ENCODE results near the gene CDK6. TPM values are rescaled to one million over a fixed set of nuclear protein-coding genes. Genes with fewer than 3 reads are reported as not detected.
"Not testable (repeated sequence)": the region's sequence is repeated elsewhere in the genome, so short reads cannot be mapped to it uniquely, and the experiment has no call there.

CDK6 gene
- total RNA-seq, 4 donors from 2014 or later, result 58.1 to 79.1 (median 68.3) TPM

DNA sequence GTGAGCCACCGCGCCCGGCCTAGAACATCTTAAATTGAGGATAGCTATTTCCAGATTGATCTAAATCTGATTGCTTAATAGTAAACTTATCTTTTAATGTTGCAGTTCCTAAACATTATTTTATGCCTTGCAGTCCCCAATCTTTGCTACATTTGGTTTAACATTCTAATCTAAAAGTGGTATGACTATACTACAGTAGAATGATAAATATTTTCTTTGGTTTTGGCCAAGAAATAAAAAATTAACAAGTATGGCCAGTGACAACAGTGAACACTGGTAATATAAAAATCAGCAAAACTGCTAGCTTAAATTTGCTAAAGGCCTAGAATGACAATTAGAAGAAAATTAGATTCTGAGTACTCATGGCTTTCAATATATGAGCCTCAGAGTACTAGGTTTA is 73.5 kb downstream of the CDK6 start:
- H3K4me1 ChIP-seq, result peaks cover 12% of the 10 kb centered on the region
- no peak overlapping the region for H3K4me3 ChIP-seq
- WGBS, result 95% methylated on average over 3 of the region's 3 CpGs
- DNase-seq (ENCODE audit: low spot score in 2 of 2), result no peak
- H3K9me3 ChIP-seq, result no peaks in the 10 kb centered on the region
- H3K27me3 ChIP-seq, result no peaks in the 10 kb centered on the region
- TF ChIP-seq EP300 (IDR thresholded peaks at IDR 0.05) (no peak), POLR2A (IDR thresholded peaks at IDR 0.05) (no peak), POLR2AphosphoS5 (IDR thresholded peaks at IDR 0.05) (no peak)
- TF ChIP-seq, protein P1, sequence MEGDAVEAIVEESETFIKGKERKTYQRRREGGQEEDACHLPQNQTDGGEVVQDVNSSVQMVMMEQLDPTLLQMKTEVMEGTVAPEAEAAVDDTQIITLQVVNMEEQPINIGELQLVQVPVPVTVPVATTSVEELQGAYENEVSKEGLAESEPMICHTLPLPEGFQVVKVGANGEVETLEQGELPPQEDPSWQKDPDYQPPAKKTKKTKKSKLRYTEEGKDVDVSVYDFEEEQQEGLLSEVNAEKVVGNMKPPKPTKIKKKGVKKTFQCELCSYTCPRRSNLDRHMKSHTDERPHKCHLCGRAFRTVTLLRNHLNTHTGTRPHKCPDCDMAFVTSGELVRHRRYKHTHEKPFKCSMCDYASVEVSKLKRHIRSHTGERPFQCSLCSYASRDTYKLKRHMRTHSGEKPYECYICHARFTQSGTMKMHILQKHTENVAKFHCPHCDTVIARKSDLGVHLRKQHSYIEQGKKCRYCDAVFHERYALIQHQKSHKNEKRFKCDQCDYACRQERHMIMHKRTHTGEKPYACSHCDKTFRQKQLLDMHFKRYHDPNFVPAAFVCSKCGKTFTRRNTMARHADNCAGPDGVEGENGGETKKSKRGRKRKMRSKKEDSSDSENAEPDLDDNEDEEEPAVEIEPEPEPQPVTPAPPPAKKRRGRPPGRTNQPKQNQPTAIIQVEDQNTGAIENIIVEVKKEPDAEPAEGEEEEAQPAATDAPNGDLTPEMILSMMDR (IDR thresholded peaks at IDR 0.05), result no peak
- H3K36me3 ChIP-seq, result no peaks in the 10 kb centered on the region
- H3K27ac ChIP-seq, result no peak overlapping the region

DNA sequence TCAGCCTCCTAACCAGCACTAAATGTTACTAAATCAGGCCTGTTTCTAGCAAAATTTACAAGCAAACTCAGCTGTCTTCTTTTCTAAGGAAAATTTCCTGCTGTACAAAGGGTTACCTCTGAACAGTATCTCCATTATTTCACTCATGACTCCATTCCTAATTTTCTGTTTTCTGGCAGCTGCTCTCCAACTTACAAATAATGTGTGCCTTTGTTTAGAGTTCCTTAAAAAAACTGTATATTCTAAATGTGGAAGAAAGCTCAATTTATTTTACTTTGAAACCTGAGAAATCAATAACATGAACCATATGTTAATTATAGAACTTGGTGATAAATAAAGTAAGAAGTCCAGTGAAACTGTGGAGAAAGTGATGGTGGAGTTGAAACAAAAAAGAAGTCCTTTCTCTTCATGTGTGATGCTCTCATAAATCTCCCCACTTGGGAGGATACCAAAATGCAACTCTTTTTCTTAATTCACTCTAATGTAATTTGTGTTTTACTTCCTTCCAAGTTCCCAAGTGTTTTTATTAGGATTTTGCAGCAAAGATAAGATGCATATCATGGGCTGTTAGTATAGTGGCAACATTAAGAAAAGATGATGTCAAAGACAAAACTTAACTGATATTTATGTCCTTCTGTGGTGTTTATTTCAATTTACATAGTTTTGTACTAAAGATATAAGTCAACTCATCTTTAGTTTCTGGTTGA is 74.8 kb downstream of the CDK6 start:
- no peaks in the 10 kb centered on the region for H3K9me3 ChIP-seq
- H3K36me3 ChIP-seq, result no peaks in the 10 kb centered on the region
- H3K4me3 ChIP-seq, result no peak overlapping the region
- H3K4me1 ChIP-seq, result peaks cover 8% of the 10 kb centered on the region
- no peak overlapping the region for H3K27ac ChIP-seq
- H3K27me3 ChIP-seq, result no peaks in the 10 kb centered on the region
- TF ChIP-seq POLR2A (IDR thresholded peaks at IDR 0.05) (no peak), POLR2AphosphoS5 (IDR thresholded peaks at IDR 0.05) (no peak), EP300 (IDR thresholded peaks at IDR 0.05) (no peak)
- TF ChIP-seq, protein P1 (IDR thresholded peaks at IDR 0.05), result no peak
- no peak for DNase-seq (ENCODE audit: low spot score in 2 of 2)

DNA sequence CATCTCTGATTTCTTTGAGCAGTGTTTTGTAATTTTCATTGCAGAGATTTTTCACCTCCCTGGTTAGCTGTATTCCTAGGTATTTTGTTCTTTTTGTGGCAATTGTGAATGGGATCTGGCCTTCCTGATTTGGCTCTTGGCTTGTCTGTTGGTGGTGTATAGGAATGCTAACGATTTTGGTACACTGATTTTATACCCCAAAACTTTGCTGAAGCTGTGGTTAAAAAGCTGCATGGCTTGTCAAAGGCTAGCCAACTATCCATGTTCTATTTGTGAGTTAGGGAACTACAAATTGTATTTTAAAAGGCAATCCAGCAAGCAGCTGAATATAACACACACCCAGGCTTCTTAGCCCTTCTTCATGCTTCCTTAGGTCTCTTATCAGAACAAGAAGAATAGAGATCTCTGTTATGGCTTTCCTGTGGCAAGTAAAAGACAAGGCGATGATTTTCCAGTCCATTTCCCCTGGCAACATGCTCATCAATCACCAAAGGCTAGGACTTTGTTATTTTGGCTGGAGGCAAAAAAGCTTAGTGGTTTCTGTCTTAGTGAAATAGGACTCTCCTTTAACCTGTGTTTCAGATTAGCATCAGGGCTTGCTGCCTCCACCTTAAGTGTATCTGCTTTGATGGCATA is 77.5 kb downstream of the CDK6 start:
- DNase-seq (ENCODE audit: low spot score in 2 of 2), result no peak
- peaks cover 12% of the 10 kb centered on the region for H3K4me1 ChIP-seq
- H3K4me3 ChIP-seq, result no peak overlapping the region
- H3K36me3 ChIP-seq, result no peaks in the 10 kb centered on the region
- WGBS, result 80% methylated on average over 2 of the region's 2 CpGs
- no peak for TF ChIP-seq POLR2A (IDR thresholded peaks at IDR 0.05)
- TF ChIP-seq POLR2AphosphoS5 (IDR thresholded peaks at IDR 0.05), result no peak
- TF ChIP-seq EP300 (IDR thresholded peaks at IDR 0.05), result no peak
- TF ChIP-seq, protein P1 (IDR thresholded peaks at IDR 0.05), result no peak
- no peak overlapping the region for H3K27ac ChIP-seq
- no peaks in the 10 kb centered on the region for H3K9me3 ChIP-seq
- H3K27me3 ChIP-seq, result no peaks in the 10 kb centered on the region

DNA sequence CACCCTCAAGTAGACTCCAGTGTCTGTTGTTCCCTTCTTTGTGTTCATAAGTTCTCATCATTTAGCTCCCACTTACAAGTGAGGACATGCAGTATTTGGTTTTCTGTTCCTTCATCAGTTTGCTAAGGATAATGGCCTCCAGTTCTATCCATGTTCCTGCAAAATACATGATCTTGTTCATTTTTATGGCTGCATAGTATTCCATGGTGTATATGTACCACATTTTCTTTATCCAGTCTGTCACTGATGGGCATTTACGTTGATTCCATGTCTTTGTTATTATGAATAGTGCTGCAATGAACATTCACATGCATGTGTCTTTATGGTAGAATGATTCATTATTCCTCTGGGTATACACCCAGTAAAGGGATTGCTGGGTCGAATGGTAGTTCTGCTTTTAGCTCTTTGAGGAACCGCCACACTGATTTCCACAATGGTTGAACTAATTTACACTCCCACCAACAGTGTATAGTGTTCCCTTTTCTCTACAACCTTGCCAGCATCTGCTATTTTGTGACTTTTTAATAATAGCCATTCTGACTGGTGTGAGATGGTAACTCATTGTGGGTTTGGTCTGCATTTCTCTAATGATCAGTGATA is 79.0 kb downstream of the CDK6 start:
- not testable (repeated sequence) for H3K27ac ChIP-seq; H3K27me3 ChIP-seq; H3K36me3 ChIP-seq; H3K4me3 ChIP-seq; H3K9me3 ChIP-seq; DNase-seq (ENCODE audit: low spot score in 2 of 2)
- 90% methylated on average over 3 of the region's 3 CpGs for WGBS
- peaks cover 16% of the 10 kb centered on the region for H3K4me1 ChIP-seq

DNA sequence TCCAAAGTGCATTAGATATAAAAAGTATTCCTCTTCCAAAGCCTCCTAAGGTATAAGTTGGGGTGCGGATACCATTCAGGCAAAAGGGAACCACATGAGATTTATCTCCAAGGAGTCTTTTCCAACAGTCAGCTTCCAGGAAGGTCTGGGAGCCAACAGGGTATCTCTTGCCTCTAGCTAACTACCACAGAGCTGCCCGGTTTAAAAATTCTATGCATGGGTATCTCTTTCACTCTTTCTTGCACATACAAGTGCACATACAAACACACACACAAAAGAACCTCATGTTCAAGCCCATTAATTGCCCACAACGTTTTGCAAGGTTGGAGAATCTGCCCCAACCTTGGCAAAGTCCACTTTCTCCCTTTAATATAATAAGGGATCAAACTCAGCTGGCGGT is 80.7 kb downstream of the CDK6 start:
- H3K27me3 ChIP-seq, result no peaks in the 10 kb centered on the region
- 60% methylated on average over 4 of the region's 4 CpGs for WGBS
- no peaks in the 10 kb centered on the region for H3K9me3 ChIP-seq
- H3K4me1 ChIP-seq, result peaks cover 21% of the 10 kb centered on the region
- DNase-seq (ENCODE audit: low spot score in 2 of 2), result no peak
- no peak overlapping the region for H3K27ac ChIP-seq
- no peaks in the 10 kb centered on the region for H3K36me3 ChIP-seq
- H3K4me3 ChIP-seq, result no peak overlapping the region
- TF ChIP-seq, protein P1 (IDR thresholded peaks at IDR 0.05), result no peak
- TF ChIP-seq EP300 (IDR thresholded peaks at IDR 0.05) (no peak), POLR2A (IDR thresholded peaks at IDR 0.05) (no peak), POLR2AphosphoS5 (IDR thresholded peaks at IDR 0.05) (no peak)
